NCI-H2227 treated with DMSO at 0.1 percent for 48 hours (cell line): ENCODE measurements around the gene SST.

Experiments
- DNase-seq: peaks from one replicate; lab custom pipeline; 2025; lab: John Stamatoyannopoulos, UW

Gene SST

GRCh38 chr3:187669675-187670504, at the start of gene SST:
Gene SST, minus strand, starts transcription at chr3:187670394. Its CDS starts 103 bp downstream, at chr3:187670291.
- no peak for DNase-seq

- DNase-seq: no peak
Observed at GRCh38 chr3:187719628-187720336, 49.6 kb upstream of the SST start.

DNA sequence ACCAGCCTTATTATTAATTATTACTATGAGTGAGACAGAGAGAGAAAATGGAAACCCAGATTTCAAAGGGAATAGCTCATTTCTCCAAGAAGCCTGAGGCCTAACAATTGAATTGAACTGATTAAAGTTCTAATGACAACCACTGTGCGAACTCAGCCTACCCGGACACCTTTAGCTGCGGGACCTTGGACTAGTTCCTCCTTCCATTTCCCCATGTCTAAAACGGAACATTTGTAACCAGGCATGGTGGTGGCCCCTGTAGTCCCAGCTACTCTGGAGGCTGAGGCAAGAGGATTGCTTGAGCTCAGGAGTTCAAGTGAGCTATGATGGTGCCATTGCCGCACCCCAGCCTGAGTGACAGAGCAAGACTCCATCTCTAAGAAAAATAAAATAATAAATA, 48.6 kb upstream of the SST start:
- no peak for DNase-seq

- DNase-seq: no peak
Observed at GRCh38 chr3:187717572-187717971, 47.4 kb upstream of the SST start.

DNA sequence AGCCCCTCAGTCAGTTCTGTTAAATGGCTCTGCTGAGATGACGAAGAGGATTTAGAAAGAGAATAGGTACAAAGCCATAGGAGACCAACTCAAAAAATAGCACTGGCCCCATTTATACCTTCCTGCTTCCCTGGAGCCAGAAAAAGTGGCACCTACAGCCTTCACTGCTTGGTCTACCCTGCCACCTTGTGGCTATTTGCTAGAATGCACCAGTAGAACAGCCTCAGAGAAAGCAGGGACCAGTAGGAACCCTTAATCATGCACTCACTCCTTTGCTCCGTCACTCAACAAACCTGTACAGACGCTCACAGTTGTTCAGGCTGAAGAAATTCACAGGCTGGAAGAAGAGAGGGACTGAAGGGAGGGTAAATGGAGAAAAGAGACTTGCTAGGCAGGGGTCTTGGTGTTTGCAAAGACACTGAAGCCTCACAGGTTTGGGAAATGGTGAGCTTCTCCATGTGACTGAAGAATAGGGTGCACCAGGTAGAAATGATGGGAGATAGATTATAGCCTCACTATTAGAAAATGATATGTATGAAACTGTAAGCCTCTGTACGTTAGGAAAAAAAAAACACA, 44.3 kb upstream of the SST start:
- peak; percentile 49 for DNase-seq

DNA sequence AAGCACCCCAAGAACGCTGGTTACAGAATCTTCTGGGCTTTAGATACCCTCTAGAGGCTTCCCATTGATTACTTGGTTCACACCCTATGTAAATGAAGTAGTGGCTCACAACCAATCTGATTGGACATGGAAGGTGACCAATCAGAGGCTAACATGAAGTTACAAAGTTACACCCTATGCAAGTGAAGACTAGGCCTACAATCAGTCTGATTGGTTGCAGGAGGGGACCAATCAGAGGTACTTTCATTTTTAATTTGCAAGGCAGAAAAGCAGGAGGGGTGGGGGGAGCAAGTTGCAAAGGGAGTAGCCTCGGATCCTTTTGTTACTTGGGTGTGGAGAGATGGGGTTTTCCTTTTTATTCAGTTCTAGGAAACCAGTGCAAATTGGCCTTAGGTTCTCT, 43.3 kb upstream of the SST start:
- DNase-seq: no peak

- DNase-seq: no peak
Observed at GRCh38 chr3:187709155-187709554, 39.0 kb upstream of the SST start.

DNA sequence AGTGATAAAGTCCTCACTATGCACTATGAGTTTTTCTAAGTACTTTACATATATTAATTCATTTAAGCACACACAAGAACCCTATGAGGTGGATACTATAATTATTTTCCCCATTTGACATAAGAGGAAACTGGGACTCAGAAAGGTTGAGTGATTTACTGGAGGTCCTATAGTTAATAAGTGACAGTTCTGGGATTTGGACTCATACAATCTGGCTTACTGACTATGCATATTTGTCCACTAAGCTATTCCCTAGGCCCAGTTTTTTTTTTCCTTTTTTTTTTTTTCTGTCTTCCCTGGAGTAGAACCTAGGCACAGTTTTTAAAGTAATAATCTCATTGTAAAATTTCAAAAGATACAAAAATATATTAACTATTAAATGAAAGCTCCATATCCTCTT, 38.5 kb upstream of the SST start:
- DNase-seq: no peak

DNA sequence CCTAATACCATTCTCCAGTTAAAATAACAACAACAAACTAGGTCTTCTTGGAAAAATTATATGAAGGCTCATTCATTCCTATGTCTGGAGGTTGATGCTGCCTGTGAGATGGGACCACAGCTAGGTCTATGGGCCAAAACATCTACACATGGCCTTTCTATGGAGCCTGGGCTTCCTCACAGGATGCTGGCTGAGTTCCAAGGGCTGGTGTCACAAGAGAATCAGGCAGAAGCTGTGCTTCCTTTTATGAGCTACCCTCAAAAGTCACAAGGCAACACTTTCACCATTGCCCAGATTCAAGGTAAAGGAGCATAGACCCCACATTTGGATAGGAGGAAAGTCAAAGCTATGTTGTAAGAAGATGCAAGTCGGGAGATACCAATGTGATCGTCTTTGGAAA, 36.8 kb upstream of the SST start:
- no peak for DNase-seq

GRCh38 chr3:187705164-187705563, 35.0 kb upstream of the SST start:
- no peak for DNase-seq

DNA sequence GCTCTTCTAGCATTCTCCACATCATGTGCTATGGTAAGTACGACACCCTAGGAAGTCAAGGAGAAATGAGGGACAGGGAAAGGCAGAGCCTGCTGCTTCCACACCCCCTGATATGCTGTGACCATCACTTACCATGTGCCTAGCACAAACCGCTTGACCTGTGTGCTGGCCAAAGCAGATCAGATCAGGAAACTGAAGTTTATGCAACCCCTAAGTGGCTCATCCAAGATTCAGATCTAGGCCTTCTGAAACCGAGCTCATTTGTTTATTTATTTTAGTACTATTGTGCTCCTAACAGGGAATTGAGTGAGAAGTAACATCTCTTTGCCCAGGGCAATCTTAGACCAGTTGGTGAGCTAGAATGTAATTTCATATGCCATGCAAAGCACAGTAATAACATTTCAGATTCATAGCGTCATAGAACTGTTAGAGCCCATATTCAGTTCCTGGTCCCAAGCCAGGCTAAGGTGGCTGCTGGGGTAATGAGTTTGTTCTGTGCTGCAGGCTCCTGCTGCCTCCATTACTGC, 32.4 kb upstream of the SST start, which contains the start of gene RTP2:
TSS of gene RTP2 (minus strand) at position 51 of the 527 bp plus-strand sequence. CDS start 429 bp downstream, outside the sequence.
- DNase-seq: no peak

DNA sequence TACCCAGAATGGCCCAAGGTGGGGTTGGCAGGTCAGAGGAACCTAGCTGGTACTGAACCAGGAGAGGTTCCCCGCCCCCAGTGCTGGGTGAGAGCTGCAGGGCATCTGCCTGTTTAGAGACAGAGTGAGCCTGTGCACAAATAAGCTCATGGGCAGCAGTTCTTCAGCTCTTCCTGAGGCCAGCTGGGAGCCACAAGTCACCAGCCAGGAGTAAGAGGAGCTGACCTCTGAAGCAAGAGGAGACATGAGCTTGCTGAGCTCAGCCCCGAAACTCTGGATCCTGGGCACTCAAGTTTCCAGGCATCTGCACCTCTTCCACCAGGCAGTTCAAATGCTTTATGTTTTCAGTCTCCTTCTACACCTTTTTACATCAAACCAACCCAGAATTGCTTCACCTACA, 30.1 kb upstream of the SST start:
- DNase-seq: no peak

GRCh38 chr3:187698499-187699399, 28.6 kb upstream of the SST start:
- DNase-seq: no peak

DNA sequence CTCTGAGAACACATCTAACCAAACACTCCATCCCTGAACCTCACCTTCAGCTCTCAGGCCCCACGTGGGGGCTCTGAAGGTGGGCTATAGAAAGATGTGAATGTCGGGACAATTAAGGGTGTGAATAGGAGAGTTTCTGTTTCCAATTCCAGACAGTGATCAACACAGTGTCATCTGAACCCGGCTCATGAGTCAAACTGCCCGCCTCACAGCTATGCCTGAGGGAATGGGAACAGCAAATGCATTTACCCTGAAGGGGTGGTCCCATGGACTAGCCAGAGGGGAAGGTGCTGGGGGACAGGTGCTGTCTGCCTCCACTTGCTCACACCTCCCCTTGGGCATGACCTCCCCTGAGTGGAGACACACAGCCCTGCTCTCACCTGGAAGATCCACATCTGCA, 25.8 kb upstream of the SST start:
- no peak for DNase-seq

DNA sequence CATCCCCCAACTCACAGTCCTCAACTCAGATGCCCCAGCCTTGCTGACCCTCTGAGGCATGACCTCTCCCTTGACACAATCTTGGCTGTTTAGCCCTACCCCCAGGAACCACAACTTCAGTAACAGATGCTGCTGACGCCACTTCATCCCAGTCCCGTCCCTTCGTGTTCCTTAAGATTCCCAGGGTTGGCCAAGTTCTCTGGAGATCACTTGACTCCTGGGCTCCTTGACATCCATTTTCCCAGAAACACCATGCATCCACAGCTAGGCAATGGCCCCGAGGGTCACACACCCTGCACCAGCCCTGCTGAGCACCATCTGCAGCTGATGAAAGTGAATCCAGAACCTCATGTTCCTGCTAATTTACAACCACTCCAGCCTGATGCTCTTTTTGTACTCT, 25.3 kb upstream of the SST start:
- no peak for DNase-seq

GRCh38 chr3:187694801-187695200, 24.6 kb upstream of the SST start:
- DNase-seq: no peak

- no peak for DNase-seq
Observed at GRCh38 chr3:187693431-187693830, 23.2 kb upstream of the SST start.

DNA sequence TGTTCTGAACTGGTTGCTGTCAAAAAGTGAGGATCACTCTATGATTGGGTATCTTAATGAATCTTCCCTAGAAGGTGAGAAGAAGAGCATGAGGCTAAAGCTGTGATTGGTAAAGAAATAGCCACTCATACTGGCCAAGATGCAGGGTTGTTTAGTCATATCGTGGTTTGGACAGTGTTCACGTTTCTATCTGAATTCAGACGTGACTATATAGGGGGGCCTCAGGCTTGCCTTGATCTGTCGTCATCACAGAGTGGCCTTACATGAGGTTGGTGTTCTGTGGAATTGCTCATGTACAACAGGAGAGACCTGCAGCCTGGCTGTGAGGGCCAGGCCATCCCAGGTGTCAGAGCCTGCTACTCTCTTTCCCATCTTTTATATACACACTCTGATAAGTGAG, 19.8 kb upstream of the SST start:
- DNase-seq: no peak

- no peak for DNase-seq
Observed at GRCh38 chr3:187686621-187687273, 16.6 kb upstream of the SST start.

DNA sequence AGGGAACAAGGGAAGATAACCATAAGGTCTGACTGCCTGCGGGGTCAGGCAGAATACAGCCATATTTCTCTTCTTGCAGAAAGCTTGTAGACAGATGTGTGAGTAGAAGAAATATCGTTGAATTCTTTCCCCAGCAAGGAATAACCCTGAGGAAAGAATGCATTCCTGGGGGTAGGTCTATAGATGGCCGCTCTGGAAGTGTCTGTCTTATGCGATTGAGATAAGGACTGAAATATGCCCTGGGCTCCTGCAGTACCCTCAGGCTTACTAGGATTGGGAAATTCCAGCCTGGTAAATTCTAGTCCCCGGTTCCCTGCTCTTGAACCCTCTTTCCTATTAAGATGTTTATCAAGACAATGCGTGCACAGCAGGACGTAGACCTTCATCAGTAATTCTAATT, 15.8 kb upstream of the SST start:
- DNase-seq: no peak

DNA sequence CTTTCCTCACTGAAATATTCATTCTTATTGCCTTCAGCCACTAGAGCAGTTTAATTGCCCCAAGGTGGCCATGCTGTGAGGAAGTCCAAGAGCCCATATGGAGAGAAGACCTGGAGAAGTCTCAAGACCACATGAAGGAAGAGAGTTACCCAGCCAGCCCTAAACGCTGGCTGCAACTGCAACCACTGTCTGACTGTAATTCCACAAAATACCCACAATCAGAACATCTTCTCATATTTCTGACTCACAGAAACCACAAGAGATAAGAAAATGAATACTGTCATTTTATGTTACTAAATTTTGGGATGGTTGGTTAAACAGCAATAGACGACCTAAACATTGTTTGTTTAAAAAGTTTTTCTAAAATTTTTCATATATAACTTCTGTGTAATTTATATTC, 14.7 kb upstream of the SST start:
- DNase-seq: no peak
